ENCODE measurements around the gene BAHCC1.

BAHCC1 gene

DNA sequence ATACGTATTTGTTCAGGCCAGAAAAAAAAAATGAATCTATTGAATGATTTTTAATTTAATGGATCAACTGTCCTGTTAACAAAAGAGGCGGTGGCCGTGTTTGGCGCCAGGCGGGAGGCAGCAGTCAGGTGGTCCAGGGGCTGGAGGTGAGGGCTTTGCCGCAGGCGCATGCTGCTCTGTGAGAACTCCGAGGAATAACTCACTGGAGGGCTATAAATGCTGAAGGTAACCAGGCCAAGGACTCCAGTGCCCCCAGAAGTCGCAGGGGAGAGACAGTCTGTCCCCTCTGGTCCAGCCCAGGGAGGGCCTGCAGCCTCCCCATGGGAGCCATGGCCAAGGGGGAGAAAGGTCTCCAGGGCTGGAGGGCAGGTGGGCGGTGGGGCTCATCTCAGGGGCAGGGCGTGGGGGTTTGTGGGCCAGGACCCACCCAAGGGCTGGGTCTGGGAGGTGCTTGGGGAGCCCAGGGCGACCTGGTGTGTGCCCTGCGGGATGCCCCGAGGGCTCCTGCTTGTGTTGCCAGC lies 7.1 kb upstream of the BAHCC1 start:
- Histone ChIP-seq H3K27me3 (ENCODE audit: insufficient read depth, low read length) (peaks cover 16% of the 10 kb centered on the region), H3K23ac (ENCODE audit: low read length) (no peak overlapping the region), H3K4me3 (ENCODE audit: low read depth, low read length) (no peak overlapping the region), H2BK5ac (ENCODE audit: low read depth, low read length, poor library complexity) (no peak overlapping the region), H3K79me1 (ENCODE audit: low read length) (peaks cover 7% of the 10 kb centered on the region), H2BK120ac (ENCODE audit: insufficient read depth, low read length, poor library complexity) (no peak overlapping the region), H4K91ac (ENCODE audit: low read depth, low read length) (no peak overlapping the region), H3K9ac (ENCODE audit: low read length) (no peak overlapping the region), H3K4me1 (ENCODE audit: control insufficient read depth in 1 of 2, insufficient read depth in 2 of 2, low read length in 2 of 2) (peaks cover 14 to 18% of the 10 kb centered on the region in 2 experiments), H3K79me2 (ENCODE audit: control insufficient read depth, insufficient read depth, low read length, poor library complexity) (peaks cover 7% of the 10 kb centered on the region), H3K4ac (ENCODE audit: low read depth, low read length) (no peak overlapping the region), H3K9me3 (ENCODE audit: insufficient read depth, low read depth, low read length) (peaks cover 5% of the 10 kb centered on the region), H2AFZ (ENCODE audit: insufficient read depth, low read length, poor library complexity) (no peak overlapping the region), H3K36me3 (ENCODE audit: control insufficient read depth in 1 of 2, insufficient read depth in 2 of 2, low read length in 2 of 2) (peaks cover 2 to 5% of the 10 kb centered on the region in 2 experiments), H4K8ac (ENCODE audit: low read depth, low read length) (no peak overlapping the region), H2BK12ac (ENCODE audit: low read length) (no peak overlapping the region), H3K14ac (ENCODE audit: low read length) (no peak overlapping the region), H4K12ac (ENCODE audit: low read depth, low read length) (no peak overlapping the region), H3K27ac (ENCODE audit: low read depth, low read length) (no peak overlapping the region), H2AK5ac (ENCODE audit: low read length) (no peak overlapping the region), H3K18ac (ENCODE audit: low read length) (no peak overlapping the region), H3K4me2 (ENCODE audit: low read length) (peak overlapping the region; percentile 90)
- DNase-seq: peak in 1 of 2 donors; percentile 44
- no CpG with 5 or more reads among the region's 14 CpGs for WGBS (ENCODE audit: extremely low coverage, insufficient coverage, insufficient read length)

GRCh38 chr17:81388612-81389367 lies 6.5 kb upstream of the BAHCC1 start:
- no peak overlapping the region for H2BK120ac ChIP-seq (ENCODE audit: insufficient read depth, low read length, poor library complexity)
- DNase-seq: no peak
- WGBS (ENCODE audit: extremely low coverage, insufficient coverage, insufficient read length): no CpG with 5 or more reads among the region's 19 CpGs

GRCh38 chr17:81389585-81389984 lies 5.7 kb upstream of the BAHCC1 start:
- no peak overlapping the region for H4K91ac ChIP-seq (ENCODE audit: low read depth, low read length)
- no peak overlapping the region for H4K12ac ChIP-seq (ENCODE audit: low read depth, low read length)
- no peak overlapping the region for H2AK5ac ChIP-seq (ENCODE audit: low read length)
- WGBS (ENCODE audit: extremely low coverage, insufficient coverage, insufficient read length): no CpG with 5 or more reads among the region's 10 CpGs
- peaks cover 15% of the 10 kb centered on the region for H3K27me3 ChIP-seq (ENCODE audit: insufficient read depth, low read length)
- no peak overlapping the region for H3K4me3 ChIP-seq (ENCODE audit: low read depth, low read length)
- H3K18ac ChIP-seq (ENCODE audit: low read length): no peak overlapping the region
- DNase-seq: no peak
- peaks cover 10% of the 10 kb centered on the region for H3K79me2 ChIP-seq (ENCODE audit: control insufficient read depth, insufficient read depth, low read length, poor library complexity)
- no peak overlapping the region for H3K4me2 ChIP-seq (ENCODE audit: low read length)
- no peak overlapping the region for H3K9ac ChIP-seq (ENCODE audit: low read length)
- H3K27ac ChIP-seq (ENCODE audit: low read depth, low read length): no peak overlapping the region
- H2BK12ac ChIP-seq (ENCODE audit: low read length): no peak overlapping the region
- H3K4ac ChIP-seq (ENCODE audit: low read depth, low read length): no peak overlapping the region
- peaks cover 12% of the 10 kb centered on the region for H3K79me1 ChIP-seq (ENCODE audit: low read length)
- no peak overlapping the region for H2BK120ac ChIP-seq (ENCODE audit: insufficient read depth, low read length, poor library complexity)
- H2BK5ac ChIP-seq (ENCODE audit: low read depth, low read length, poor library complexity): no peak overlapping the region
- peaks cover 5% of the 10 kb centered on the region for H3K9me3 ChIP-seq (ENCODE audit: insufficient read depth, low read depth, low read length)
- H4K8ac ChIP-seq (ENCODE audit: low read depth, low read length): no peak overlapping the region
- no peak overlapping the region for H3K23ac ChIP-seq (ENCODE audit: low read length)
- H2AFZ ChIP-seq (ENCODE audit: insufficient read depth, low read length, poor library complexity): no peak overlapping the region
- no peak overlapping the region for H3K14ac ChIP-seq (ENCODE audit: low read length)
- peaks cover 2 to 5% of the 10 kb centered on the region in 2 experiments for H3K36me3 ChIP-seq (ENCODE audit: control insufficient read depth in 1 of 2, insufficient read depth in 2 of 2, low read length in 2 of 2)
- H3K4me1 ChIP-seq (ENCODE audit: control insufficient read depth in 1 of 2, insufficient read depth in 2 of 2, low read length in 2 of 2): peaks cover 14 to 19% of the 10 kb centered on the region in 2 experiments

More at GRCh38 chr17:81388612-81389367, 6.5 kb upstream of the BAHCC1 start:
- Histone ChIP-seq H3K79me2 (ENCODE audit: control insufficient read depth, insufficient read depth, low read length, poor library complexity) (peaks cover 10% of the 10 kb centered on the region), H3K4me1 (ENCODE audit: control insufficient read depth in 1 of 2, insufficient read depth in 2 of 2, low read length in 2 of 2) (peaks cover 14 to 18% of the 10 kb centered on the region in 2 experiments), H3K23ac (ENCODE audit: low read length) (no peak overlapping the region), H3K14ac (ENCODE audit: low read length) (no peak overlapping the region), H3K27me3 (ENCODE audit: insufficient read depth, low read length) (peaks cover 15% of the 10 kb centered on the region), H3K9ac (ENCODE audit: low read length) (no peak overlapping the region), H4K8ac (ENCODE audit: low read depth, low read length) (no peak overlapping the region), H2BK5ac (ENCODE audit: low read depth, low read length, poor library complexity) (no peak overlapping the region), H3K27ac (ENCODE audit: low read depth, low read length) (no peak overlapping the region), H3K4me2 (ENCODE audit: low read length) (no peak overlapping the region), H2BK12ac (ENCODE audit: low read length) (no peak overlapping the region), H2AK5ac (ENCODE audit: low read length) (no peak overlapping the region), H3K4ac (ENCODE audit: low read depth, low read length) (no peak overlapping the region), H2AFZ (ENCODE audit: insufficient read depth, low read length, poor library complexity) (no peak overlapping the region), H3K4me3 (ENCODE audit: low read depth, low read length) (no peak overlapping the region), H4K12ac (ENCODE audit: low read depth, low read length) (no peak overlapping the region), H3K9me3 (ENCODE audit: insufficient read depth, low read depth, low read length) (peaks cover 5% of the 10 kb centered on the region), H3K79me1 (ENCODE audit: low read length) (peaks cover 12% of the 10 kb centered on the region), H3K18ac (ENCODE audit: low read length) (no peak overlapping the region), H3K36me3 (ENCODE audit: control insufficient read depth in 1 of 2, insufficient read depth in 2 of 2, low read length in 2 of 2) (peaks cover 2 to 5% of the 10 kb centered on the region in 2 experiments), H4K91ac (ENCODE audit: low read depth, low read length) (no peak overlapping the region)

- Histone ChIP-seq H3K27ac (ENCODE audit: low read depth, low read length) (no peak overlapping the region), H3K18ac (ENCODE audit: low read length) (no peak overlapping the region), H3K79me2 (ENCODE audit: control insufficient read depth, insufficient read depth, low read length, poor library complexity) (peaks cover 10% of the 10 kb centered on the region), H2AK5ac (ENCODE audit: low read length) (no peak overlapping the region), H3K4me2 (ENCODE audit: low read length) (no peak overlapping the region), H4K8ac (ENCODE audit: low read depth, low read length) (no peak overlapping the region), H4K91ac (ENCODE audit: low read depth, low read length) (no peak overlapping the region), H3K36me3 (ENCODE audit: control insufficient read depth in 1 of 2, insufficient read depth in 2 of 2, low read length in 2 of 2) (peaks cover 2 to 5% of the 10 kb centered on the region in 2 experiments), H3K79me1 (ENCODE audit: low read length) (peaks cover 12% of the 10 kb centered on the region), H2BK120ac (ENCODE audit: insufficient read depth, low read length, poor library complexity) (no peak overlapping the region), H2AFZ (ENCODE audit: insufficient read depth, low read length, poor library complexity) (no peak overlapping the region), H4K12ac (ENCODE audit: low read depth, low read length) (no peak overlapping the region), H3K27me3 (ENCODE audit: insufficient read depth, low read length) (peaks cover 15% of the 10 kb centered on the region), H3K4ac (ENCODE audit: low read depth, low read length) (no peak overlapping the region), H3K4me3 (ENCODE audit: low read depth, low read length) (no peak overlapping the region), H3K9ac (ENCODE audit: low read length) (no peak overlapping the region), H2BK12ac (ENCODE audit: low read length) (peak overlapping the region; percentile 10), H3K14ac (ENCODE audit: low read length) (no peak overlapping the region), H3K9me3 (ENCODE audit: insufficient read depth, low read depth, low read length) (peaks cover 5% of the 10 kb centered on the region), H2BK5ac (ENCODE audit: low read depth, low read length, poor library complexity) (no peak overlapping the region), H3K23ac (ENCODE audit: low read length) (no peak overlapping the region), H3K4me1 (ENCODE audit: control insufficient read depth in 1 of 2, insufficient read depth in 2 of 2, low read length in 2 of 2) (peaks cover 18 to 23% of the 10 kb centered on the region in 2 experiments)
- WGBS (ENCODE audit: extremely low coverage, insufficient coverage, insufficient read length): no CpG with 5 or more reads among the region's 17 CpGs
- DNase-seq: no peak
Measured at GRCh38 chr17:81390029-81390872, 5.0 kb upstream of the BAHCC1 start.

Measured in trophoblast cell (in vitro differentiated cells and primary cell).